Peyer's patch (tissue), 4 donors: ENCODE measurements around the gene PET100.

ENCODE experiments used
- POLR2A ChIP-seq, 2 donors: fragments of 450-650 bp; IDR thresholded peaks; one replicate each; pipeline ENCODE4 v1.5.1; 2017; ENCODE audit warnings: antibody characterized with exemption in 2 of 2, mild to moderate bottlenecking in 2 of 2, moderate library complexity in 2 of 2
- TF ChIP-seq, protein P1 (sequence below), 6 experiments: fragments of 450-650 bp in 4 of 6; fragments of 200-600 bp in 2 of 6; sonication (generic) in 1 of 6; IDR thresholded peaks; one replicate each; pipeline ENCODE4 v1.5.1; 2017 to 2019; ENCODE audit warnings: antibody characterized with exemption in 6 of 6, mild to moderate bottlenecking in 3 of 6, moderate library complexity in 1 of 6

DNA sequence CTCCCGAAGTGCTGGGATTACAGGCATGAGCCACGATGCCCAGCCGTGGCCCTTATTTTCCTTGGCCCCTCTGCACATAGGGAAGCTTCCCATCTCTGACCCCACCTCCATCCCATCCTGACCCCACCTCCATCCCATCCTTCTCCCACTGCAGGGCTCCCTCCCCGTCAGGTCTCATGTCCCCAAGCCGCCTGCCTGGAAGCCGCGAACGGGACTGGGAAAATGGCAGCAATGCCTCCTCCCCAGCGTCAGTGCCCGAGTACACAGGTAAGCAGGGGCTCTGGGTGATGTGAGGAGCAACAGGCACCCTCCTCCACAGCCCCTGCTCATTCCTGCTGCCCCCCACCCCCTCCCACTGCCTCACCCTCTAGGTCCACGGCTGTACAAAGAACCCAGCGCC lies 12.4 kb upstream of the PET100 start:
- TF ChIP-seq, protein P1, sequence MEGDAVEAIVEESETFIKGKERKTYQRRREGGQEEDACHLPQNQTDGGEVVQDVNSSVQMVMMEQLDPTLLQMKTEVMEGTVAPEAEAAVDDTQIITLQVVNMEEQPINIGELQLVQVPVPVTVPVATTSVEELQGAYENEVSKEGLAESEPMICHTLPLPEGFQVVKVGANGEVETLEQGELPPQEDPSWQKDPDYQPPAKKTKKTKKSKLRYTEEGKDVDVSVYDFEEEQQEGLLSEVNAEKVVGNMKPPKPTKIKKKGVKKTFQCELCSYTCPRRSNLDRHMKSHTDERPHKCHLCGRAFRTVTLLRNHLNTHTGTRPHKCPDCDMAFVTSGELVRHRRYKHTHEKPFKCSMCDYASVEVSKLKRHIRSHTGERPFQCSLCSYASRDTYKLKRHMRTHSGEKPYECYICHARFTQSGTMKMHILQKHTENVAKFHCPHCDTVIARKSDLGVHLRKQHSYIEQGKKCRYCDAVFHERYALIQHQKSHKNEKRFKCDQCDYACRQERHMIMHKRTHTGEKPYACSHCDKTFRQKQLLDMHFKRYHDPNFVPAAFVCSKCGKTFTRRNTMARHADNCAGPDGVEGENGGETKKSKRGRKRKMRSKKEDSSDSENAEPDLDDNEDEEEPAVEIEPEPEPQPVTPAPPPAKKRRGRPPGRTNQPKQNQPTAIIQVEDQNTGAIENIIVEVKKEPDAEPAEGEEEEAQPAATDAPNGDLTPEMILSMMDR (IDR thresholded peaks at IDR 0.05), result no peak
- no peak for TF ChIP-seq POLR2A (IDR thresholded peaks at IDR 0.05)
